Activated CD8-positive, alpha-beta memory T cell treated with anti-CD3 and anti-CD28 coated beads for 36 hours (primary cell): ENCODE measurements around the gene CMC2. TPM values are rescaled to one million over a fixed set of nuclear protein-coding genes. Genes with fewer than 3 reads are reported as not detected.

ENCODE experiments used
- CTCF ChIA-PET: fragments of 350-600 bp; sonication (Branson Sonifier 250); formaldehyde crosslinking; loops from one replicate; lab custom pipeline; 2021; ENCODE audit warnings: antibody characterized with exemption; lab: Charles Lee
- POLR2A ChIA-PET: fragments of 350-600 bp; sonication (Branson Sonifier 250); formaldehyde crosslinking; loops from one replicate; lab custom pipeline; 2021; ENCODE audit warnings: antibody characterized with exemption; lab: Charles Lee
- total RNA-seq, 2 experiments: library from RNA; stranded (reverse); gene quantifications; one replicate each; pipeline ENCODE4 v1.2.3, GENCODE V29; 2021

The CMC2 gene
- 100 to 1,000 TPM; 129 to 139 TPM for total RNA-seq

GRCh38 chr16:81006813-81007695 is at the start of gene CMC2, which contains the start of gene CENPN:
CMC2 (minus strand) TSS chr16:81006885; CDS start chr16:80997394, 9,491 bp downstream.
CENPN (plus strand) TSS chr16:81007214; CDS start chr16:81011940, 4,726 bp downstream.
- CTCF ChIA-PET = no interaction called here
- POLR2A ChIA-PET = interaction anchor here (0.6 to 1.9 kb wide), 4 partner anchors 10 to 84 kb away, joined by 3 to 14 read pairs (median 4); no protein-coding TSS in a partner anchor

GRCh38 chr16:81053761-81054160 is 47.1 kb upstream of the CMC2 start:
- CTCF ChIA-PET = no interaction called here
- POLR2A ChIA-PET = no interaction called here

DNA sequence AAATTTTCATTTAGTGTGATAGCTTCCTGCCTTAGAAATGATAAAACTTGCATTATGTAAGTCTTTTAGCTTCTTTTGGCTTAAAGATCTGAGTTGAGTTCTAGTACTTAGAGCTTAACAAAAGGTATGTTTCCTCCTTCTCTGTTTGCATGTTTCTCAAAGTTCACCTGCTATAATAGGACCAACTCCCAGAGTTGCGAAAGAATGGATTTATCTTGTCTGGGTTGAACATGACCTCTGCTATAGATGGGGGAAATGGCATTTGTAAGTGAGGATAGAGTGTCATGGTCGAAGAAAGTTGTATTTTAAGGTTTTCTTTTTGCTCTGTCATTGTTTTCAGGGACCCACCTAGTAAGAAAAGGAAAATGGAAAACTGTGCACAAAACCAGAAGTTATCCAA is 36.1 kb upstream of the CMC2 start:
- ChIA-PET CTCF (no interaction called here), POLR2A (no interaction called here)

- POLR2A ChIA-PET = no interaction called here
- CTCF ChIA-PET = no interaction called here
Observed at GRCh38 chr16:81041696-81042095, 35.0 kb upstream of the CMC2 start.

DNA sequence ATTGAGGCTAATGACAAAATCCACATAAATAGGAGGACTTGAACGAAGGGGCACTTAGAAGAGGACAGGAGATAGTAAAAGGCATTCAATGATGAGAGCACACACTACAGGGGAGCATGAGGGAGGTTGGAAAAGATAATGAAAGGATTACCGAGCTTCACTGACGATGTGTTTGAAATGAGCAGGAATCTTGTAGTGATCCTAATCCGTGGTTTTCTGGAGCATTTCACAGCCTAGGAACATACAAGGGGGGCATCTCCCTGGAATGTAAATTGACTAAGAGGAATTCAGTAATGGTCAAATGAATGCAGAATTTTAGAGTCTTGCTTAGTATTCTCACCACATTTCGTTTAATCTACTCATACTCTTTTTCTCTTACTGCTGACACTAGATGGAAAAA is 34.2 kb upstream of the CMC2 start:
- ChIA-PET CTCF (no interaction called here), POLR2A (no interaction called here)

DNA sequence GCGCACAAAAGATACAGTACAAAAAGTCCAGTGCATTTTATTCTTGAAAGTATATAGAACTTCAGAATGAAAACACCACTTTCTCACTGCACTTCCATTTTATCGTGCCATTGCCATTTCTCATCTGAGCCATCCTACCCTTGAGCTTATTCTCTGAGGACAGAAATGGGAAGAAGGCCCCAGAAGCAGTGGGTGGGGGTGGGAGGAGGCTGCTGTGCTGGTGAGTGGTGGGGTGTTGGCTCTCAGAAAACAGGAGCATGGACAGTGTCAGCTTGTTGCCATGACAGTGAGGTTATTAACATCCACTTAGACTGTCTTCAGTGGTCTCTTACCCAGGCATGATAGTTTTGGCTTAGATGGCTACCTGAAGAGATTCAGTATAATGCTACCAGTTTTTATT is 33.4 kb upstream of the CMC2 start:
- ChIA-PET POLR2A (no interaction called here), CTCF (no interaction called here)

GRCh38 chr16:81036751-81037350 is 30.2 kb upstream of the CMC2 start:
- CTCF ChIA-PET = interaction anchor here (0.6 to 3.6 kb wide), 3 partner anchors 8 to 1420 kb away, joined by 3 to 22 read pairs (median 8); no protein-coding TSS in a partner anchor
- POLR2A ChIA-PET = interaction anchor here (1.0 to 1.2 kb wide), 3 partner anchors 32 to 41 kb away, joined by 4 read pairs; partner anchors contain the start of gene C16orf46

DNA sequence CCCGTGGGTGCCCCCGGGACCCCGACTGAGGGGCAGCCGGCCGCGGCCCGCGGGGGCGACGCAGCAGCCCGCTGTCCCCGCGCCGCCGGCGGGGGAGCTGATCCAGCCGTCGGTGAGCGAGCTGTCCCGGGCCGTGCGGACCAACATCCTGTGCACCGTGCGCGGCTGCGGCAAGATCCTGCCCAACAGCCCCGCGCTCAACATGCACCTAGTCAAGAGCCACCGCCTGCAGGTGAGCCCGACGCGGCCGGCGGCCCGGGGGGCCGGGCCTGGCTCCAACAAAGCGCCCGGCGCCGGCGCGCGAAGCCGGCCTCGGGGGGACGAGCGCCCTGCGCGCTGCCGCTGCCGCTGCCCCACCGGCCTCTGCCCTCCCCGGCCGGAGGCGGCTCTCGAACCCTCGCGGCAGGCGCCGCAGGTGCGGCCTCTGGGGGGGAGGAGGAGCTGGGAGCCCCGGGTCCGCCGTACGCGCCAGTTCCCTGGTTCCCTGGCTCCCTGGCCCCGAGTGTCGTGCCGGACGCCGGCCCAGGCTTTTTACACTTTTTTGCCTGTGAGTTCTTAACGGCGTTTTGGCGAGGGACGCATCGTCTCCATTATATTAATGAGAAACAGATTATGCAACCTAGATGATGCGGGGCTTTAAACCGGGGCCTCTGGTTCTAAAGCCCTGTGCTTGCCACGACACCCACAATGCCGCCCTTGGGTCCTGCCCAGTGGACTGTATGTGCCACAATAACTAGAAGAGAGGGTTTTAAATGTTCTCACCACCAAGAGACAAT is 29.5 kb upstream of the CMC2 start:
- ChIA-PET CTCF (interaction anchor here (0.6 to 3.6 kb wide), 12 partner anchors 9 to 1419 kb away, joined by 3 to 22 read pairs (median 4); partner anchors contain the start of gene C16orf46), POLR2A (interaction anchor here (0.8 to 1.2 kb wide), 4 partner anchors 31 to 42 kb away, joined by 3 to 4 read pairs (median 4); partner anchors contain the start of gene C16orf46)

- ChIA-PET CTCF (interaction anchor here (0.7 to 3.6 kb wide), 11 partner anchors 9 to 62 kb away, joined by 3 to 22 read pairs (median 5); partner anchors contain the start of gene C16orf46), POLR2A (interaction anchor here (0.8 to 1.1 kb wide), 2 partner anchors 30 to 38 kb away, joined by 3 to 4 read pairs; no protein-coding TSS in a partner anchor)
Observed at GRCh38 chr16:81035398-81035974, 28.8 kb upstream of the CMC2 start, which contains the start of gene ATMIN. ATMIN (plus strand) TSS chr16:81035842; CDS start chr16:81035871, 29 bp downstream.

GRCh38 chr16:81029930-81030604 is 23.4 kb upstream of the CMC2 start:
- POLR2A ChIA-PET = no interaction called here

GRCh38 chr16:81026429-81026828 is 19.7 kb upstream of the CMC2 start:
- CTCF ChIA-PET = no interaction called here
- POLR2A ChIA-PET = no interaction called here

More at GRCh38 chr16:81029930-81030604, 23.4 kb upstream of the CMC2 start:
- CTCF ChIA-PET = interaction anchor here (0.7 kb wide), 1 partner anchor 780 kb away, joined by 3 read pairs; no protein-coding TSS in a partner anchor

DNA sequence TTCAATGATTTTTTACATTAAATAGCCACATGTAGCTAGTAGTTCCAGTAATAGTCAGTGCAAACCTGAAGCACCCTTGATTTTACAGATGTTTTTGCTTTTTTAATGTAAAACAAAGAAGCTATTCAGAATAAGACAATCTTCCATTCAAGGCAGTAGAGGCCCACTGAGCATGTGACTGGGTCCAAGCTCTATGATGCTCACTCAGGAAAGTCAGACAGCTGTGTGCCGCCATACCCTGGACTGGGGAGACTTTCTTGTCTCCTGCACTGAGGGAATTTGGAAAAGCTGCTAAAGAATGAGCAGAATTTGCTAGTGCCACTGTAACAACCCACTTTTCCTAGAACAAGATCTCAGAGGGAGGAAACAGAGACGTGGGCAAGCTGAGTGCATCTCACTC is 11.8 kb upstream of the CMC2 start:
- POLR2A ChIA-PET = no interaction called here
- CTCF ChIA-PET = interaction anchor here (2.3 kb wide), 1 partner anchor 17 kb away, joined by 6 read pairs; the partner anchor contains the start of gene ATMIN

GRCh38 chr16:81014672-81015071 is 8.0 kb upstream of the CMC2 start:
- POLR2A ChIA-PET = no interaction called here
- CTCF ChIA-PET = interaction anchor here (2.6 kb wide), 1 partner anchor 20 kb away, joined by 11 read pairs; the partner anchor contains the start of gene ATMIN

GRCh38 chr16:81012974-81013373 is 6.3 kb upstream of the CMC2 start:
- CTCF ChIA-PET = no interaction called here
- POLR2A ChIA-PET = no interaction called here

DNA sequence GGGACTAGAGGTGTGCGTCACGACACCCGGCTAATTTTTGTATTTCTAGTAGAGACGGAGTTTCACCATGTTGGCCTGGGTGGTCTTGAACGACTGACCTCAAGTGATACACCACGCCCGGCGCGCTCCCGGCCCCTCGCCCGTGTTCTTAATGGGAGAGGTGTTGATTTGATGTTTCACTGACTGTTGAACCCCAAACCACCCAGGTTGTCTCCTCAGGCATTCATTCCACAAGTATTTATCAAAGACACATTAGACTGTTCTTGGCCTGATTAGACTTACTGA is 1.8 kb upstream of the CMC2 start:
- POLR2A ChIA-PET = no interaction called here
- CTCF ChIA-PET = interaction anchor here (0.6 to 1.0 kb wide), 2 partner anchors 11 to 27 kb away, joined by 3 read pairs; partner anchors contain the start of gene ATMIN

DNA sequence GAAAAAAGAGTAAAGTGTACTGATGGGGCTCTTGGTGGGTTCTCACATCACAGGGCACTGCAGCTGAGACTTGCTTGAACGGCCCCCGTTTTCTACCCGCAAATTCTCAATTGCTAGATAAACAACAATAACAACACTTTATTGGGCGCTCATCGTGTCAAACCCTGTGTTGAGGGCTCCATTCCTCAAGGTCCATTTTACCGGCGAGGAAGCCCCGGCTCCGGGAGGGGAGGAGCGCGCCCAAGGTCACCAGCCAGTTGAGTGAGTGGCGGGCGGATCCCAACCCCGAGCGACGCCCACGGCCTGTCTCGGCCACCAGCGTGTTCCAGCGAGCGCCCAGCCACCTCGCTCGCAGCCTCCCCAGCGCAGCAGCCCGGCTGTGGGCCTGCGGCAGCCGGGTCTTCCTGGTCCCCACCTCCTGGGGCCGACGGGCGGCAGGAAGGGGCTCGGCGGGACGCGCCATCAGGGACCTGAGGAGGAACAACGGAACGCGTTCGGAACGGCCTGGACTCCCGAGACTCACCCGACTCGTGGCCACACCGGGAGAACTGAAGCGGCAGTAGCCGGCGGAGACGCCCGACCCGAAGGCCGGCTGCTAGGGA is 373 bp downstream of the CMC2 start:
- ChIA-PET POLR2A (interaction anchor here (0.6 to 1.9 kb wide), 4 partner anchors 9 to 83 kb away, joined by 3 to 14 read pairs (median 4); no protein-coding TSS in a partner anchor), CTCF (no interaction called here)

- POLR2A ChIA-PET = interaction anchor here (1.6 to 1.9 kb wide), 2 partner anchors 8 to 30 kb away, joined by 4 to 14 read pairs; partner anchors contain the start of gene ATMIN
- CTCF ChIA-PET = interaction anchor here (2.8 kb wide), 1 partner anchor 29 kb away, joined by 22 read pairs; the partner anchor contains the start of gene ATMIN
Observed at GRCh38 chr16:81005610-81006161, 999 bp downstream of the CMC2 start.
